Mucosa of rectum (tissue), 2 donors: Measurements from ENCODE around the gene SEMA3D.

Experiments
- H3K27ac ChIP-seq, 2 donors: one replicate each; pipeline ENCODE4 v1.7.0; 2013; ENCODE audit warnings: inconsistent platforms in 2 of 2, low read depth in 2 of 2, low read length in 2 of 2
- H3K27me3 ChIP-seq, 2 donors: one replicate each; pipeline ENCODE4 v1.7.0; 2013; ENCODE audit warnings: low read length in 2 of 2; ENCODE audit not compliant: control insufficient read depth in 2 of 2, insufficient read depth in 2 of 2
- H3K36me3 ChIP-seq, 2 donors: one replicate each; pipeline ENCODE4 v1.7.0; 2013; ENCODE audit warnings: low read length in 2 of 2; ENCODE audit not compliant: control insufficient read depth in 2 of 2, insufficient read depth in 2 of 2
- H3K4me1 ChIP-seq, 2 donors: one replicate each; pipeline ENCODE4 v1.7.0; 2013; ENCODE audit warnings: low read length in 2 of 2, mild to moderate bottlenecking in 1 of 2; ENCODE audit not compliant: control insufficient read depth in 2 of 2, insufficient read depth in 2 of 2
- H3K4me3 ChIP-seq, 2 donors: one replicate each; pipeline ENCODE4 v1.7.0; 2013; ENCODE audit warnings: low read length in 2 of 2
- H3K9ac ChIP-seq, 2 donors: one replicate each; pipeline ENCODE4 v1.7.0; 2013; ENCODE audit warnings: low read length in 2 of 2, low read depth in 1 of 2, mild to moderate bottlenecking in 1 of 2
- H3K9me3 ChIP-seq, 2 donors: one replicate each; pipeline ENCODE4 v1.7.0; 2013; ENCODE audit warnings: low read length in 2 of 2; ENCODE audit not compliant: control insufficient read depth in 2 of 2
- donor health status: healthy.
- donor health status: Normal muscosa, but diverticular disease.

SEMA3D gene

GRCh38 chr7:84948634-84949033 is 238.2 kb downstream of the SEMA3D start:
- no peaks in the 10 kb centered on the region for H3K9me3 ChIP-seq
- H3K27ac ChIP-seq = no peak overlapping the region
- H3K27me3 ChIP-seq = no peaks in the 10 kb centered on the region
- H3K4me1 ChIP-seq = no peaks in the 10 kb centered on the region
- no peak overlapping the region for H3K9ac ChIP-seq
- no peaks in the 10 kb centered on the region for H3K36me3 ChIP-seq
- H3K4me3 ChIP-seq = no peak overlapping the region

GRCh38 chr7:84946549-84946948 is 240.3 kb downstream of the SEMA3D start:
- no peaks in the 10 kb centered on the region for H3K36me3 ChIP-seq
- H3K9me3 ChIP-seq = no peaks in the 10 kb centered on the region
- no peak overlapping the region for H3K27ac ChIP-seq
- H3K4me3 ChIP-seq = no peak overlapping the region
- H3K9ac ChIP-seq = no peak overlapping the region
- H3K27me3 ChIP-seq = no peaks in the 10 kb centered on the region
- H3K4me1 ChIP-seq = no peaks in the 10 kb centered on the region
